Loucy (cell line): ENCODE data around the gene TOB1.

Experiments used
- CTCF ChIP-seq: fragments of 200-600 bp; sonication (generic); conservative IDR thresholded peaks from 2 replicates; pipeline ENCODE4 v1.5.1; 2014; ENCODE audit warnings: mild to moderate bottlenecking, antibody characterized with exemption, low read length
- EZH2phosphoT487 ChIP-seq: fragments of 200-600 bp; IDR thresholded peaks from 2 replicates; pipeline ENCODE4 v1.6.1; 2018; ENCODE audit warnings: antibody characterized with exemption, mild to moderate bottlenecking, moderate library complexity, borderline replicate concordance

GRCh38 chr17:50830352-50830751 lies 35.8 kb downstream of the TOB1 start:
- no peak for TF ChIP-seq CTCF
- no peak for TF ChIP-seq EZH2phosphoT487
